WTC11 (cell line): ENCODE data around the gene AP1G1. TPM values are rescaled to one million over a fixed set of nuclear protein-coding genes. Genes with fewer than 3 reads are reported as not detected.

Experiments used
- ATAC-seq: fragments of 200-7000 bp; cut with Tn5 transposase; 2 replicates; pipeline ENCODE4 v1.10.0; 2021; ENCODE audit warnings: mild to moderate bottlenecking, moderate library complexity
- CTCF ChIA-PET: fragments of 300-600 bp; sonication (Branson Sonifier 250); formaldehyde crosslinking; loops from one replicate; lab custom pipeline; 2021; ENCODE audit warnings: antibody characterized with exemption; lab: Charles Lee
- POLR2A ChIA-PET: fragments of 350-600 bp; sonication (Branson Sonifier 250); formaldehyde crosslinking; loops from one replicate; lab custom pipeline; 2021; ENCODE audit warnings: antibody characterized with exemption; lab: Charles Lee
- DNase-seq: peaks from one replicate; pipeline ENCODE4 v3.0.0; 2021; ENCODE audit warnings: low spot score
- H3K27ac Mint-ChIP-seq: 2 replicates; pipeline ENCODE4 v1.8.0; 2021; ENCODE audit warnings: mixed read lengths
- H3K27me3 Mint-ChIP-seq: 2 replicates; pipeline ENCODE4 v1.8.0; 2021; ENCODE audit warnings: low read depth, mild to moderate bottlenecking, moderate library complexity, mixed read lengths
- H3K36me3 Mint-ChIP-seq: 2 replicates; pipeline ENCODE4 v1.8.0; 2021; ENCODE audit warnings: mixed read lengths
- H3K4me1 Mint-ChIP-seq: 2 replicates; pipeline ENCODE4 v1.8.0; 2022; ENCODE audit warnings: mixed read lengths
- H3K4me3 Mint-ChIP-seq: 2 replicates; pipeline ENCODE4 v1.8.0; 2021; ENCODE audit warnings: mild to moderate bottlenecking, moderate library complexity, mixed read lengths
- H3K9me3 Mint-ChIP-seq: 2 replicates; pipeline ENCODE4 v1.8.0; 2021; ENCODE audit warnings: mixed read lengths
- CBFB ChIP-seq: sonication (generic); formaldehyde crosslinking; IDR thresholded peaks from 2 replicates; pipeline ENCODE4 v1.8.1; 2022; ENCODE audit warnings: mild to moderate bottlenecking, low read depth, missing genetic modification reagents
- ELF4 ChIP-seq: sonication (generic); formaldehyde crosslinking; IDR thresholded peaks from 2 replicates; pipeline ENCODE4 v1.8.1; 2022; ENCODE audit warnings: low read depth, mild to moderate bottlenecking, moderate library complexity, missing genetic modification reagents
- FOXK1 ChIP-seq: sonication (generic); formaldehyde crosslinking; IDR thresholded peaks from 2 replicates; pipeline ENCODE4 v1.8.0; 2022; ENCODE audit warnings: mild to moderate bottlenecking, moderate library complexity, missing genetic modification reagents
- GRHL2 ChIP-seq: fragments of 250-450 bp; sonication (Bioruptor Pico); IDR thresholded peaks from 2 replicates; pipeline ENCODE4 v1.8.0; 2022; ENCODE audit warnings: mild to moderate bottlenecking, moderate library complexity; ENCODE audit not compliant: insufficient replicate concordance, severe bottlenecking
- GTF2I ChIP-seq: fragments of 250-450 bp; sonication (Bioruptor Pico); conservative IDR thresholded peaks from 2 replicates; pipeline ENCODE4 v1.4.0; 2021; ENCODE audit warnings: mild to moderate bottlenecking
- IRF2 ChIP-seq: sonication (generic); formaldehyde crosslinking; IDR thresholded peaks from 2 replicates; pipeline ENCODE4 v1.8.0; 2022; ENCODE audit warnings: low read depth, missing genetic modification reagents, borderline replicate concordance
- JUN ChIP-seq: sonication (generic); formaldehyde crosslinking; IDR thresholded peaks from 2 replicates; pipeline ENCODE4 v1.8.0; 2023; ENCODE audit warnings: mild to moderate bottlenecking, missing genetic modification reagents
- KAT7 ChIP-seq: sonication (generic); formaldehyde crosslinking; IDR thresholded peaks from 2 replicates; pipeline ENCODE4 v1.8.1; 2023; ENCODE audit warnings: missing genetic modification reagents, mild to moderate bottlenecking, borderline replicate concordance
- MXD4 ChIP-seq: fragments of 250-450 bp; sonication (Bioruptor Pico); IDR thresholded peaks from 2 replicates; pipeline ENCODE4 v1.8.0; 2021; ENCODE audit warnings: mild to moderate bottlenecking, moderate library complexity, borderline replicate concordance
- MYBL2 ChIP-seq: sonication (generic); formaldehyde crosslinking; IDR thresholded peaks from 2 replicates; pipeline ENCODE4 v1.8.1; 2023; ENCODE audit warnings: mild to moderate bottlenecking, moderate library complexity, missing genetic modification reagents
- NFYB ChIP-seq: sonication (generic); formaldehyde crosslinking; conservative IDR thresholded peaks from 2 replicates; pipeline ENCODE4 v1.8.0; 2022; ENCODE audit warnings: low read depth, missing genetic modification reagents
- OVOL2 ChIP-seq: fragments of 250-450 bp; sonication (Bioruptor Pico); IDR thresholded peaks from 2 replicates; pipeline ENCODE4 v1.9.0; 2021; ENCODE audit warnings: mild to moderate bottlenecking, borderline replicate concordance
- RELA ChIP-seq: sonication (generic); formaldehyde crosslinking; IDR thresholded peaks from 2 replicates; pipeline ENCODE4 v1.8.1; 2022; ENCODE audit warnings: missing genetic modification reagents, mild to moderate bottlenecking, borderline replicate concordance
- SMAD3 ChIP-seq: sonication (generic); formaldehyde crosslinking; IDR thresholded peaks from 2 replicates; pipeline ENCODE4 v1.8.0; 2022; ENCODE audit warnings: missing genetic modification reagents, mild to moderate bottlenecking, borderline replicate concordance
- SP1 ChIP-seq: sonication (generic); formaldehyde crosslinking; conservative IDR thresholded peaks from 2 replicates; pipeline ENCODE4 v1.8.1; 2022; ENCODE audit warnings: missing genetic modification reagents
- ZBTB43 ChIP-seq: sonication (generic); formaldehyde crosslinking; IDR thresholded peaks from 2 replicates; pipeline ENCODE4 v1.8.1; 2023; ENCODE audit warnings: mild to moderate bottlenecking, missing genetic modification reagents
- ZMAT4 ChIP-seq: fragments of 250-450 bp; sonication (Bioruptor Pico); IDR thresholded peaks from 2 replicates; pipeline ENCODE4 v1.9.0; 2021; ENCODE audit warnings: mild to moderate bottlenecking
- ZNF219 ChIP-seq: sonication (generic); formaldehyde crosslinking; IDR thresholded peaks from 2 replicates; pipeline ENCODE4 v1.8.0; 2023; ENCODE audit warnings: missing genetic modification reagents, mild to moderate bottlenecking, borderline replicate concordance
- ZNF317 ChIP-seq: sonication (generic); formaldehyde crosslinking; IDR thresholded peaks from 2 replicates; pipeline ENCODE4 v1.8.1; 2023; ENCODE audit warnings: low read depth, mild to moderate bottlenecking, moderate library complexity, missing genetic modification reagents, borderline replicate concordance
- ZNF396 ChIP-seq: fragments of 250-450 bp; sonication (Bioruptor Pico); IDR thresholded peaks from 2 replicates; pipeline ENCODE4 v1.8.0; 2021; ENCODE audit warnings: mild to moderate bottlenecking, moderate library complexity, borderline replicate concordance
- ZNF416 ChIP-seq: fragments of 250-450 bp; sonication (Bioruptor Pico); IDR thresholded peaks from 2 replicates; pipeline ENCODE4 v1.9.0; 2021; ENCODE audit warnings: mild to moderate bottlenecking, inconsistent platforms
- total RNA-seq: library from RNA; stranded (reverse); gene quantifications from 3 replicates; pipeline ENCODE4 v1.2.3, GENCODE V29; 2021
- TF ChIP-seq, protein P1 (sequence below): sonication (generic); formaldehyde crosslinking; IDR thresholded peaks from 2 replicates; pipeline ENCODE4 v1.8.1; 2022; ENCODE audit warnings: low read depth, missing genetic modification reagents, borderline replicate concordance
- TF ChIP-seq, protein P2 (sequence below): sonication (generic); formaldehyde crosslinking; IDR thresholded peaks from 2 replicates; pipeline ENCODE4 v1.8.1; 2022; ENCODE audit warnings: missing genetic modification reagents, borderline replicate concordance
- TF ChIP-seq, protein P3 (sequence below): sonication (generic); formaldehyde crosslinking; IDR thresholded peaks from 2 replicates; pipeline ENCODE4 v1.8.1; 2023; ENCODE audit warnings: mild to moderate bottlenecking, moderate library complexity, missing genetic modification reagents
- TF ChIP-seq, protein P4 (sequence below): sonication (generic); formaldehyde crosslinking; IDR thresholded peaks from 2 replicates; pipeline ENCODE4 v1.8.0; 2022; ENCODE audit warnings: mild to moderate bottlenecking, missing genetic modification reagents

Gene AP1G1
- total RNA-seq, 1 experiment from 2014 or later = 72.4 TPM

GRCh38 chr16:71723537-71724319 lies 84.9 kb downstream of the AP1G1 start:
- POLR2A ChIA-PET = interaction anchor here (0.6 to 2.3 kb wide), 3 partner anchors 12 to 113 kb away, joined by 3 to 5 read pairs (median 3); no protein-coding TSS in a partner anchor
- Mint-ChIP-seq H3K27ac (no peak overlapping the region), H3K36me3 (peaks cover 7% of the 10 kb centered on the region), H3K27me3 (peaks cover 18% of the 10 kb centered on the region), H3K4me1 (peaks cover 33% of the 10 kb centered on the region), H3K9me3 (no peaks in the 10 kb centered on the region), H3K4me3 (peak overlapping the region; percentile 80)
- DNase-seq = peak; percentile 74
- ATAC-seq = peak; percentile 72
- CTCF ChIA-PET = interaction anchor here (1.9 kb wide), 1 partner anchor 159 kb away, joined by 6 read pairs; no protein-coding TSS in a partner anchor
- TF ChIP-seq, protein P1, sequence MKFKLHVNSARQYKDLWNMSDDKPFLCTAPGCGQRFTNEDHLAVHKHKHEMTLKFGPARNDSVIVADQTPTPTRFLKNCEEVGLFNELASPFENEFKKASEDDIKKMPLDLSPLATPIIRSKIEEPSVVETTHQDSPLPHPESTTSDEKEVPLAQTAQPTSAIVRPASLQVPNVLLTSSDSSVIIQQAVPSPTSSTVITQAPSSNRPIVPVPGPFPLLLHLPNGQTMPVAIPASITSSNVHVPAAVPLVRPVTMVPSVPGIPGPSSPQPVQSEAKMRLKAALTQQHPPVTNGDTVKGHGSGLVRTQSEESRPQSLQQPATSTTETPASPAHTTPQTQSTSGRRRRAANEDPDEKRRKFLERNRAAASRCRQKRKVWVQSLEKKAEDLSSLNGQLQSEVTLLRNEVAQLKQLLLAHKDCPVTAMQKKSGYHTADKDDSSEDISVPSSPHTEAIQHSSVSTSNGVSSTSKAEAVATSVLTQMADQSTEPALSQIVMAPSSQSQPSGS (CRISPR knock-in tag) = no peak
- TF ChIP-seq, protein P2, sequence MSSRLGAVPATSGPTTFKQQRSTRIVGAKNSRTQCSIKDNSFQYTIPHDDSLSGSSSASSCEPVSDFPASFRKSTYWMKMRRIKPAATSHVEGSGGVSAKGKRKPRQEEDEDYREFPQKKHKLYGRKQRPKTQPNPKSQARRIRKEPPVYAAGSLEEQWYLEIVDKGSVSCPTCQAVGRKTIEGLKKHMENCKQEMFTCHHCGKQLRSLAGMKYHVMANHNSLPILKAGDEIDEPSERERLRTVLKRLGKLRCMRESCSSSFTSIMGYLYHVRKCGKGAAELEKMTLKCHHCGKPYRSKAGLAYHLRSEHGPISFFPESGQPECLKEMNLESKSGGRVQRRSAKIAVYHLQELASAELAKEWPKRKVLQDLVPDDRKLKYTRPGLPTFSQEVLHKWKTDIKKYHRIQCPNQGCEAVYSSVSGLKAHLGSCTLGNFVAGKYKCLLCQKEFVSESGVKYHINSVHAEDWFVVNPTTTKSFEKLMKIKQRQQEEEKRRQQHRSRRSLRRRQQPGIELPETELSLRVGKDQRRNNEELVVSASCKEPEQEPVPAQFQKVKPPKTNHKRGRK = no peak
- TF ChIP-seq ZBTB43 = no peak
- 0 out of 2 replicates have a peak, but pooled peaks have one; percentile 15 for TF ChIP-seq ZNF416
- no peak for TF ChIP-seq RELA
- TF ChIP-seq NFYB (CRISPR knock-in tag) = no peak
- no peak for TF ChIP-seq MXD4 (CRISPR knock-in tag)
- 0 out of 2 replicates have a peak, but pooled peaks have one; percentile 7 for TF ChIP-seq CBFB (CRISPR knock-in tag)
- peak; percentile 53 for TF ChIP-seq SP1 (CRISPR knock-in tag)
- no peak for TF ChIP-seq ZNF219 (CRISPR knock-in tag)
- TF ChIP-seq ZNF396 (CRISPR knock-in tag) = no peak
- no peak for TF ChIP-seq ZMAT4 (CRISPR knock-in tag)
- no peak for TF ChIP-seq MYBL2
- TF ChIP-seq GRHL2 (CRISPR knock-in tag) = no peak
- no peak; the same call in 1 of the 2 replicates for TF ChIP-seq ELF4 (CRISPR knock-in tag)
- TF ChIP-seq KAT7 = no peak
- TF ChIP-seq, protein P3, sequence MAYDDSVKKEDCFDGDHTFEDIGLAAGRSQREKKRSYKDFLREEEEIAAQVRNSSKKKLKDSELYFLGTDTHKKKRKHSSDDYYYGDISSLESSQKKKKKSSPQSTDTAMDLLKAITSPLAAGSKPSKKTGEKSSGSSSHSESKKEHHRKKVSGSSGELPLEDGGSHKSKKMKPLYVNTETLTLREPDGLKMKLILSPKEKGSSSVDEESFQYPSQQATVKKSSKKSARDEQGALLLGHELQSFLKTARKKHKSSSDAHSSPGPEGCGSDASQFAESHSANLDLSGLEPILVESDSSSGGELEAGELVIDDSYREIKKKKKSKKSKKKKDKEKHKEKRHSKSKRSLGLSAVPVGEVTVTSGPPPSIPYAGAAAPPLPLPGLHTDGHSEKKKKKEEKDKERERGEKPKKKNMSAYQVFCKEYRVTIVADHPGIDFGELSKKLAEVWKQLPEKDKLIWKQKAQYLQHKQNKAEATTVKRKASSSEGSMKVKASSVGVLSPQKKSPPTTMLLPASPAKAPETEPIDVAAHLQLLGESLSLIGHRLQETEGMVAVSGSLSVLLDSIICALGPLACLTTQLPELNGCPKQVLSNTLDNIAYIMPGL (CRISPR knock-in tag) = no peak; the same call in 1 of the 2 replicates
- TF ChIP-seq FOXK1 (CRISPR knock-in tag) = 0 out of 2 replicates have a peak, but pooled peaks have one; percentile 18
- TF ChIP-seq SMAD3 (CRISPR knock-in tag) = no peak
- TF ChIP-seq IRF2 (CRISPR knock-in tag) = no peak
- TF ChIP-seq, protein P4, sequence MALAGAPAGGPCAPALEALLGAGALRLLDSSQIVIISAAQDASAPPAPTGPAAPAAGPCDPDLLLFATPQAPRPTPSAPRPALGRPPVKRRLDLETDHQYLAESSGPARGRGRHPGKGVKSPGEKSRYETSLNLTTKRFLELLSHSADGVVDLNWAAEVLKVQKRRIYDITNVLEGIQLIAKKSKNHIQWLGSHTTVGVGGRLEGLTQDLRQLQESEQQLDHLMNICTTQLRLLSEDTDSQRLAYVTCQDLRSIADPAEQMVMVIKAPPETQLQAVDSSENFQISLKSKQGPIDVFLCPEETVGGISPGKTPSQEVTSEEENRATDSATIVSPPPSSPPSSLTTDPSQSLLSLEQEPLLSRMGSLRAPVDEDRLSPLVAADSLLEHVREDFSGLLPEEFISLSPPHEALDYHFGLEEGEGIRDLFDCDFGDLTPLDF (CRISPR knock-in tag) = no peak
- TF ChIP-seq ZNF317 (CRISPR knock-in tag) = no peak
- no peak for TF ChIP-seq GTF2I (CRISPR knock-in tag)
- no peak for TF ChIP-seq OVOL2 (CRISPR knock-in tag)
- no peak for TF ChIP-seq JUN
